Measurements from ENCODE around the gene KRT38. TPM values are rescaled to one million over a fixed set of nuclear protein-coding genes. Genes with fewer than 3 reads are reported as not detected.
A peak's percentile ranks its signal among the peaks of the same experiment; 100 is the strongest.

The KRT38 gene
- total RNA-seq, 6 donors from 2014 or later, result not detected

DNA sequence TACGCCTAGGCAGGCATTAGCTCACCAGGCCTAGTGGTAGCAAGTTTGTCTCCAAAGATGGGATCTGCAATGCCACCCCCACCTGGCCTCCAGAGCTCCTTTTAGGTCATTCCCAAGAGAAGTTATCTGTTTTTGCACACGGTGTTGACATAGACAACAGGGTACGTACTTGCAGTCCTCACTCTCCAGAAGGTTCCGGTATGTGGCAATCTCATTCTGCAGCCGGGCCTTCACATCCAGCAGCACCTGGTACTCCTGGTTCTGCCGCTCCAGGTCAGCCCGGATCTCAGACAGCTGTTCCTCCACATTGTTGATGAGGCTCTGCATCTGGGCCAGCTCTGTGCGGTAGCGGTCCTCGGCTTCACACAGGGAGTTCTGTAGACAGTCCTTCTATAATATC lies 33.6 kb downstream of the KRT38 start:
- Histone ChIP-seq H3K27me3 (no peaks in the 10 kb centered on the region), H3K4me1 (peaks cover 0 to 7% (median 6%) of the 10 kb centered on the region in 4 donors), H3K36me3 (no peaks in the 10 kb centered on the region), H3K4me3 (no peak overlapping the region), H3K27ac (no peak overlapping the region), H3K9me3 (no peaks in the 10 kb centered on the region)
- DNase-seq, result no peak
- TF ChIP-seq POLR2A (IDR thresholded peaks at IDR 0.05), result no peak
- TF ChIP-seq, protein P1, sequence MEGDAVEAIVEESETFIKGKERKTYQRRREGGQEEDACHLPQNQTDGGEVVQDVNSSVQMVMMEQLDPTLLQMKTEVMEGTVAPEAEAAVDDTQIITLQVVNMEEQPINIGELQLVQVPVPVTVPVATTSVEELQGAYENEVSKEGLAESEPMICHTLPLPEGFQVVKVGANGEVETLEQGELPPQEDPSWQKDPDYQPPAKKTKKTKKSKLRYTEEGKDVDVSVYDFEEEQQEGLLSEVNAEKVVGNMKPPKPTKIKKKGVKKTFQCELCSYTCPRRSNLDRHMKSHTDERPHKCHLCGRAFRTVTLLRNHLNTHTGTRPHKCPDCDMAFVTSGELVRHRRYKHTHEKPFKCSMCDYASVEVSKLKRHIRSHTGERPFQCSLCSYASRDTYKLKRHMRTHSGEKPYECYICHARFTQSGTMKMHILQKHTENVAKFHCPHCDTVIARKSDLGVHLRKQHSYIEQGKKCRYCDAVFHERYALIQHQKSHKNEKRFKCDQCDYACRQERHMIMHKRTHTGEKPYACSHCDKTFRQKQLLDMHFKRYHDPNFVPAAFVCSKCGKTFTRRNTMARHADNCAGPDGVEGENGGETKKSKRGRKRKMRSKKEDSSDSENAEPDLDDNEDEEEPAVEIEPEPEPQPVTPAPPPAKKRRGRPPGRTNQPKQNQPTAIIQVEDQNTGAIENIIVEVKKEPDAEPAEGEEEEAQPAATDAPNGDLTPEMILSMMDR (IDR thresholded peaks at IDR 0.05), result no peak
- no peak for TF ChIP-seq POLR2AphosphoS5 (IDR thresholded peaks at IDR 0.05)
- no peak for TF ChIP-seq EP300 (IDR thresholded peaks at IDR 0.05)
- 92 to 98% methylated on average over 10 of the region's 10 CpGs for WGBS, 2 donors
- ATAC-seq (ENCODE audit: low FRiP score in 2 of 2), result no peak

DNA sequence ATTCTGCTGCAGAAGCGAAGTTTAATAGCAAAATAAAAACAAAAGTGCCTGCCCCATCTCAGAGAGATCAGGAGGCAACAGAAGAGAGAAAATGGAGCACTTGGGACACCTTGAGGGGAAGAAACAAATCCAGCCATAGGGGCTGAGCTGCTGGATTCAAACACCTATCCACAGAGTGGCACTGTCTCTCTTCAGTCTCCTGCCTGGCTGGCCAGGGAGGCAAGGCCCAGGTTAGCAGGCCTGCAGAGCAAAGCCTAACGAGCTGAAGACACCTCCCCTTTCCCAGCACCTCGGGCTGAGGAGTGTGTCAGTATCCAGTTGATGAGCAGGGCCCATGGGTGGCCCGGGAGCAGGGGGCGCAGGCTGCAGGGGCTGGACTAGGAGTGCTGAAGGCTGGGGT lies 34.6 kb downstream of the KRT38 start:
- Histone ChIP-seq H3K4me3 (no peak overlapping the region), H3K36me3 (no peaks in the 10 kb centered on the region), H3K27ac (no peak overlapping the region), H3K9me3 (no peaks in the 10 kb centered on the region), H3K27me3 (no peaks in the 10 kb centered on the region), H3K4me1 (peaks cover 0 to 7% (median 6%) of the 10 kb centered on the region in 4 donors)
- ATAC-seq (ENCODE audit: low FRiP score in 2 of 2), result no peak
- no peak for TF ChIP-seq POLR2A (IDR thresholded peaks at IDR 0.05)
- TF ChIP-seq EP300 (IDR thresholded peaks at IDR 0.05), result no peak
- TF ChIP-seq, protein P1 (IDR thresholded peaks at IDR 0.05), result no peak
- no peak for TF ChIP-seq POLR2AphosphoS5 (IDR thresholded peaks at IDR 0.05)
- DNase-seq, result peak in 1 of 2 donors; percentile 39
- WGBS, 2 donors, result 66 to 69% methylated on average over 5 of the region's 5 CpGs

- TF ChIP-seq POLR2A (IDR thresholded peaks at IDR 0.05), result no peak
- TF ChIP-seq EP300 (IDR thresholded peaks at IDR 0.05), result peak in 1 of 4 donors; percentile 12
- TF ChIP-seq POLR2AphosphoS5 (IDR thresholded peaks at IDR 0.05), result no peak
- TF ChIP-seq, protein P1 (IDR thresholded peaks at IDR 0.05), result no peak
- ATAC-seq (ENCODE audit: low FRiP score in 2 of 2) (no peak), DNase-seq (peak in 1 of 2 donors; percentile 40)
- Histone ChIP-seq H3K9me3 (no peaks in the 10 kb centered on the region), H3K4me1 (peaks cover 0 to 7% (median 6%) of the 10 kb centered on the region in 4 donors), H3K27me3 (no peaks in the 10 kb centered on the region), H3K27ac (no peak overlapping the region), H3K36me3 (no peaks in the 10 kb centered on the region), H3K4me3 (no peak overlapping the region)
- 58 to 59% methylated on average over 7 of the region's 7 CpGs for WGBS, 2 donors
Measured at GRCh38 chr17:41404024-41404671, 36.6 kb downstream of the KRT38 start.

- peaks cover 0 to 7% (median 6%) of the 10 kb centered on the region in 4 donors for H3K4me1 ChIP-seq
- WGBS, 2 donors, result 72 to 77% methylated on average over 4 of the region's 4 CpGs
- no peak overlapping the region for H3K27ac ChIP-seq
- no peaks in the 10 kb centered on the region for H3K27me3 ChIP-seq
- TF ChIP-seq POLR2A (IDR thresholded peaks at IDR 0.05) (no peak), EP300 (IDR thresholded peaks at IDR 0.05) (no peak), POLR2AphosphoS5 (IDR thresholded peaks at IDR 0.05) (no peak)
- TF ChIP-seq, protein P1 (IDR thresholded peaks at IDR 0.05), result no peak
- H3K4me3 ChIP-seq, result no peak overlapping the region
- DNase-seq, result no peak
- H3K9me3 ChIP-seq, result no peaks in the 10 kb centered on the region
- ATAC-seq (ENCODE audit: low FRiP score in 2 of 2), result no peak
- H3K36me3 ChIP-seq, result no peaks in the 10 kb centered on the region
Measured at GRCh38 chr17:41403404-41404023, 37.3 kb downstream of the KRT38 start.
